ENCODE data around the gene EVC2.

Gene EVC2

DNA sequence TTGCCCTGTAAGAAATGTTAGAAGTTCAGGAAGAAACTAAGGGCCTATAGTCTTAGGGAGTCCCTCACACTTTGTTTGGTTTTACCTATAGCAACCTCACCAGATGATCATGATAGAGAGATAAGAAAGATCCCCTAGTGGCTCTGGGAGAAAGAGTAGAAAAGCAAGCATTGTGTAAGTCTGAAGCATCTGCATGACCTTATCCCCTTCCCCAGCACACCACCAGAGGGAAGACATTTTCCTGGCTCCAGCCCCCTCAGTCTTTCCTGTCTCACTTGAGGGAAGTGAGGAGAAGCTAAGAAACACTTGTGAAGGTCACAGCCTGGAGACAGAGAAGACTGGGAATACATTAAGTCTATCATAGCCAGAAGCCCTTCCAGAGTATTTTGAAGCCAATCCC lies 154.0 kb downstream of the EVC2 start:
- no peak for DNase-seq

DNA sequence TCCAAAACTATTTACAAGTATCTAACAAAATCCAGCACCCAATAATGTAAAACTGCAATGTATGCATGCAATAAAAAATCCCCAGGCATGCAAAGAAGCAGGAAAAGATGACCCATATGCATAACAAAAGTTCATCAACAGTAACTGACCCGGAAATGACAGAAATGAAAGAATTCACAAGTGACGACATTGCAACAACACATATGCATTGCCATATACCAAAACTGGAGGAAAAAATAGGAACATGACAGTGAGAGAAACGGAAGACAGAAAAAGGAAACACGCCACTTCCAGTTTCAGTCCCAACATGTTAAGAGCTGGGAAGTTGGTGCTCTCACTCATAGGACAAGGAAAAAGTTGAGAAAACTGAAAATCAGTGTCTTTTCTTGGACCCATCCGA lies 154.6 kb downstream of the EVC2 start:
- DNase-seq: no peak

DNA sequence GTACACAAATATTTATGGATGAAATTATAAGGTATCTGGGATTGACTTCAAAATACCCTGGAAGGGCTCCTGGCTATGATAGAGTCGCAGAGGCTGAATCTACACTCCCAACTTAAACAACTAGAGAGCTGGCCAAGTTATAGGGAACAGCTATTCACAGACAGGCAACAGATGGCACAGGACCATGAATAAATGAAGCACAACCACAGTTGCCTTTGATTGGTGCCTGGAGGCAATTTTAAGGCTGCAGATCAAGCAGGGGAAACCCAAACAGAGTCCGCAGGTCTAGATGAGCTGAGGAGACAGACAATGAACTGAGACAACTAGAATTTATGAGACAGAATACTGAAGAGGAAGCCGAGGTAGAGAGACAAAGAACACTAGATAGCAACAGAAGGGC lies 155.9 kb downstream of the EVC2 start:
- no peak for DNase-seq

DNA sequence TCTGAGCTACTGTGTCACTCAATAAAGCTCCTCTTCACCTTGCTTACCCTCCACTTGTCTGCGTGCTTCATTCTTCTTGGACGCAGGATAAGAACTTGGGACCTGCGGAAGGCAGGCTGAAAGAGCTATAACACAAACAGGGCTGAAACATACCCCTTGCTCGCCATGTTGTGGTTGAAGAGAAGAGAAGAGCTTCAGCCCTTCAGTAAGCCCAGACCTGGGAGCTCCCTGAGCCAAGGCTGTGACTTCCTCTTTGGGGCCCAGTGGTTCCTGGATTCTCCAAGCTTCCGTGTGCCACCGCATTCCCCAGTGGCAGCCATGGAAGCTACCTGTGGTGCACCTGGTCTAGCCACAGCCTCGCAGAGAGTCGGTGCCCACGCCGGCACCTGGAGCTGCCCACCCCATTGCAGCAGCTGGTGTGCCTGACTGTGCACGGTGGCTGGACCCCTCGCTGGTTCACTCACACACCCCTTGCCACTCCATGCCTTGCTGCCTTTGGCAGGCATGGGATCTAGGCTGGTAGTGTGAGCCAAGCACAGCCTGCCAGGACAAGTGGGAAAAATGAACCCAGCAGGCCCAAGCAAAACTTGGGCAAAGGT lies 160.6 kb downstream of the EVC2 start:
- no peak for DNase-seq

DNA sequence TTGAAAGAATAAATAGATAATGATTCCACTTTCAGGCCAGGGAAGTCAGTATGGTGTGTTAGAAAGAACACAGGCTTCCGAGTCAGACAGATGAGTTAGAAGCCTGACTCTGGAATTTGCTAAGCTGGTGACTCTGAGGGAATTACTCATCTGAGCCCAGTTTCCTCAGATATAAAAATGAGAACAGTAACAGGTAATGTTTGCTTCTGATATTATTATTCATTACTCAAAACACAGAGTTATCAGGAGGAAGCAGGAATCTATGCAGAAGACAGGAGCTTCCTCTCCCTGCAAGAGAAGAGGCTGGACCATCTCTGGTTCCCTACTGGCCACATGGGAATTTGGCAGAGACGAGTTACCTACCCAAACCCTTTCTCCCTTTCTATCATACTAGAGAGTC lies 163.1 kb downstream of the EVC2 start:
- DNase-seq: no peak

DNA sequence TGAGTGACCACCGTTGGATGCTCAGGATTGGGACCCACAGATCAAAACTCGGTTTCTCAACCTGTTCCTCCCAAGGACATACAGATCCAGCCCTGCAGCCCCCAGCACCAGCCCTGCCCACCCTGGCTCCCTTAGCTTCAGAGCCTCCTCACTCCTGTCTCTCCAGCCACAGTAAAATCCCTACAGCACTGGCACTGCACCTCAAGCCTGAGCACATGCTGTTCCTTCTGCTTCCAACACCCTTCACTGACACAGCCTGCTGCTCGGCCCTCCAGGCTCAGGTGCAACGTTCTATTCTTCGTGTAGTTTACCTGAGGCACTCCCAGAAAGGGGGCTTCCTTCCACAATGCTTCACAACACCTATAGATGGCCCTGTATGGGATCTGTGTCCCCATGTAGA lies 163.6 kb downstream of the EVC2 start:
- no peak for DNase-seq

DNA sequence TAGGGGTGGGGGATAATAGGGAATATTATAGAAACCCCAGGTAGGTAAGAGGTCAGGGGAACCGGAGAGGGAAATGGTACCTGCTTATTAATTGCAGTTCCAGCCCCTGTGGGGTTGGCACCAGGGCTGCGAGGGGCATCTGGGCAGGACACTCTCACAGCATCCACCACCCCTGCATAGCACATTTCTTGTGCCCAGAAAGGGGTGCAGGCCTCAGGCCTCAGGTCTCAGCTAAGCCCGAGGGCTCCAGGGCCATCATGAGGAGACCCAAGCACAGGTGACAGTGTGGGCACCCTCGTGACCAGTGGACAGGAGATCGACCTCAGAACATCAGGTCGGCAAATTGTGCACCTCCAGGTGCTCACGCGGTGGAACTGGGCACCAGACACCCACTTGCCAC lies 164.7 kb downstream of the EVC2 start:
- no peak for DNase-seq

DNA sequence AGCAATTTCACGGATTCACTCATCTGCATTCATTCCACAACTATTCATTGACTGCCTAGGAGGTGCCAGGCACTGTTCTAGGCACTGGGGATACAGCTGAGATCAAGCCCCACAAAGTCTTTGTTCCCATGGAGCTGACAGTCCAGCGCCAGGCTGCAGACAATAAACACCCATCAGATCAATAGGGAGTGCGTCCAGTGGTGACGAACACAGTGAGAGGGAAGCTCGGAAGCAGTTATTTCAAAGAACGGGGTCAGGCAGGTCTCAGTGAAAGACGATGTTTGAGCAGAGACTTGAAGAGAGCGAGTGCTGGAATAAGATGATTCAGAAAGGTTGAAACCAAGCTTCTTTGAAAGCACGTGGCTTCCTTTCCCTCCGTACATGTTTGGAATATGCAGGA lies 167.2 kb downstream of the EVC2 start:
- no peak for DNase-seq

DNA sequence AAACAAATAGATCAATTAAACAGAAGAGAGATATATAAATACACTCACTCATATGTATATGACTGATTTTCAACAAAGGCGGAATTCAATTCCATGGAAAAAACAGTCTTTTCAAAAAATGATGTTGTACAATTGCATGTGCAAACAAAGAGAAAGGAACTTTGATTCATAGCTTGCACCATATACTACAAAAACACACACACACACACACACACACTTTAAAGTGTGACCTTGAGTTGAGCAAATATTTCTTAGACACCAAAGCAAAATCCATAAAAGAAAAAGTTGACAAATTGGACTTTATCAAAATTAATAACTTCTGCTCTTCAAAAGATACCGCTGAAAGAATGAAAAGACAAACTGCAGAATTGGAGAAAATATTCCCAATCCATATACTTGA lies 168.8 kb downstream of the EVC2 start:
- no peak for DNase-seq

DNA sequence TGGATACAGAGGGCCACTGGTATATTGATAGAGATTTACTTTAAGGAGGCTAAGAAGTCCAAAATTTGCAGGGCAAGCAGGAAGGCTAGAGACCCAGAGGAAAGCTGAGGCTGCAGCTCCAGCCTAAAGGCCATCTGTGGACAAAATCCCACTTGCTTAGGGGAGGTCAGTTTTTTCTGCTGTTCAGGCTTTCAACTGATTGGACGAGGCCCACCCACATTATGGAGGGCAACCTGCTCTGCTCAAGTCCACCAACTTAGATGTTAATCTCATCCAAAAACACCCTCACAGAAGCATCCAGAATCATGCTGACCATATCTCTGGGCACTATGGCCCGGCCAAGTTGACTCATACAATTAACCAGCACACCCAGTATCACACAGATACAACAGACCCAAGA lies 176.3 kb downstream of the EVC2 start:
- no peak for DNase-seq

DNA sequence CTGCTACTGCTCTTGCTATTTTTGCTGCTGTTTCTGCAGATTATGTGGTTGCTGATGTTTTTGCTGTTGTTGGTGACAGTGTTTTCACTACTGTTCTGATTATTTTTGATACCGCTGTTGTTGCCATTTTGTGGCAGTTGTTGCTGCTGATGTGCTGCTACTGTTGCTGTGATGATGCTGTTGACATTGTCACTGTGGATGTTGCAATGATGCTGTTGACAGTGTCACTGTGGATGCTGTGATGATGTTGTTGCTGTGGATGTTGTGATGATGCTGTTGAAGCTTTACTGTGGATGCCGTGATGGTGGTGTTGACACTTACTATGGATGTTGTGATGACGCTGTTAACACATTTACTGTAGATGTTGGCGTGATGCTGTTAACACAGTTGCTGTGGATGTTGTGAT lies 180.3 kb downstream of the EVC2 start:
- DNase-seq: no peak

DNA sequence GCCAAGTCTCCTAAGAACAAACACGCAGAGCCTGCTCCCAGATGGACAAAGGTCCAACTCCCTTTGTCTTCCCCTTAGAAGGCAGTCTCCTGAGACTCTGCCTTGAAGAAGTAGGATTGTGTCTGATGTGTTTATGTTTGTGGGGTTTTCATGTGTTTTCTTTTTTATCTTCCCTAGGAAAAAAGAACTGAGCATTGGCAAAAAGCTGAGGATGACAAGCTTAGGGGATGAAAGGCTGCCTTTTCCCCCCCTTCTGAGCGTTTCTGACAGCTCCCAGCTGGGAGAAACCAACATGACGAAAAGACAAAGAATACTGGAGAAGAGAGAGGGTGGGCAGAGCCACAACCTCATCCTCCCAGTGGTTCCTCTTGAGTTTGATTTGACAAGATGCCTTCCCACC lies 181.1 kb downstream of the EVC2 start:
- no peak for DNase-seq

DNA sequence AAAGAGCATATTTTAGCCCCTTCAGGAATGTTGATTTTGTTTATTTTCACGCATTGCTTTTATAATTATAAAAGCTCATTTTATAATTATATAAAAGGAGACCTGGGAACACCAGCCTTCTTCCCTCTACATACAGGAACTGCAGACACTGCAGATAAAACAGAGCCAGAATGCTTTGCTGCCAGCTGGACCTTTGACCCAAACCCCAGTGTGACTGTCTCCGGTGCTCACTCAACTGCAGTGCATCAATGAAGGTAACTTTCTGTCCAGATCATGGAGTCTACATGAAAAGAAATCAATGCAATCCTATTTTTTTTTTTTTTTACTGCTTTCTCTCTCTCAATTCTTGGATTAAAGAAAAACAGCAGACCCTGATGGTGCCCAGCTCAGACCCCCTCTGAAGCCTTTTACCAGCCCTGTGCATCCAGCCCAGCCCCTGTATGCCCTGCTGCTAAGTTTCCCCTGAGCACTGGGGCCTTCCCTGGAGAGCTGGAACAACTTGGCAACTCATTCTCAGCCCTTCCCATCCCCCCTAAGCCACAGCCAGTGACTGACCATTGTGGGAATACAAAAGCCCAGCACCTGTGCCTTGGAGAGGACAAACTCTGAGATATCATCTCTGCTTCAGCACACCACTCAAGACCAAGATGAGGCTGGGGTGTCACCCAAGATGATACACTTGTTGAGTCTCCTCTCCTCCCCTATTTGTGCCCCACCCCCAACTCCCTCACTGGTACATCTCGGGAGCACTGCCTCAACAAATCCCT lies 182.1 kb downstream of the EVC2 start:
- DNase-seq: no peak

DNA sequence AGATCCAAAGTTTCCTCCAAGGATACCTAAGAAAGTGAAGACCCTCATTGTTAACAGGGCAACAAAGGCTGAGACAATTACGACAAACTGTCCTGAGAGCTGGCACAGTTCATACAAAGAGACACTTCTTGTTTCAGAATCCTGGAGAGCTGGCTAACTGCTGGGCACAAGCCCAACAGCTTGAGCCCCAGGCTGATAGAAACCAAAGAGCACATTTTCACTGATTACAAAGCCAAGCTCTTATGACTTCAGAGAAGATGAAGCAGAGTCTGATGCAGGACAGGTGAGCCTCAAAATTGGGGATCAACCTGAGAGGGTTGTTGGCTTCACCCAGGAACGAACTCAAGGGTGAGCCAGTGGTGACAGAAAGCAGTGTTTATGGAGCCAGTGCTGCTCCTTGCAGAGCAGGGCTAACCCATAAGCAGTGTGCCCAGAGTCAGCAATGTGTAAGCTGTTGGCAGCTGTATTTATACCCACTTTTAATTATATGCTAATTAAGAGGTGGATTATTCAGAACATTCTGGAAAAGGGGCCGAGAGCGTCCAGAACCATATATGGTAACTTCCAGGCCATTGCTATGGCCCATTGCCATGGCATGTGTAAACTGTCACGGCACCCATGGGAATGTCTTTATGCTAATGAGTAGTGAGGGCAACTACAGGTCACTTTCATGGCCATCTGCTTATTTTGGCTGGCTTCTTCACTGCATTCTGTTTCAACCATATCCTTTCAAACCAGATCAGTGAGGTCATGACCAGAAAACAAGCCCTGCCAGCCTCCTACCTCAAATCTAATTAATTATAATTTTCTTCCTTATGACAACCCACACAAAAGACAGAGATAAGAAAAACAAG lies 183.7 kb downstream of the EVC2 start:
- DNase-seq: no peak

DNA sequence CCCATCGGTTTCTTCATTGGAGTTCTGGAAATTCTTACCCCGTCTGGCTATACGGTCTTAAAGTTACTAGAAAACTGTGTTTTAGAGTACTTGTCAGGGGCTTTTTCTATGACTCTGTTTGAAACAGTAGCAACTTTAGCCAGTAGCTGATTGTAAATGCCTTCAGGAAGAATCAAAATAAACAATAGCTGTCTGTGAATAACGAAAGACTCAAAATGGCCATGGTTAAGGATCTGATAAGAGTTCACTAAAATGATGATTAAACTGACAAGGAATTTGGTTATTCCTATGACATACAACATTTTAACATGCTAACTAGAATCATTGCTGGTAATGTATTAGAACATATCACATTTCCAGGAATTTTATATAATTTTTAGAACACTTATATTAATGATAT lies 191.0 kb downstream of the EVC2 start:
- no peak for DNase-seq

DNA sequence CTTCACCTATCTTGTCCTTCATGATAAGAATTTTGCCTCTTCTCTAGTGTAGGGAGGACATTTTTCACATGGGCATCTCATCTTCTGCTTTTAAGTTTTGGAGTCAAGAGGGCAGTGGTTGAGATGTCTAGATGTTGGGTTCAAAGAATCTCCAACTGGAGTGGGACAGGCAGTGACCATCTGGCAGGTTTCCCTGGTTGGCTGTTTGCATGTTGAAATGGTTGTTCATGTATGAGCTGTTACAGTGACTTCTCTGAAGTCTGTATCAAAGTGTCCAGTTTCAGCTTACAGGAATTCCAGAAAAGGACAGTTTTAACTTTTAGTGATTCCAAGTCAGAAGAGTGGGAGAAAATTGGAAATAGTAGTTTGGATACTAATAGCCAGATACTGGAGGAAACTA lies 192.7 kb downstream of the EVC2 start:
- no peak for DNase-seq

Data from NCI-H2081 treated with DMSO at 0.1 percent for 48 hours (cell line).